22Rv1 (cell line): Measurements from ENCODE around the gene SYNJ2.

Source experiments
- CTCF ChIP-seq: fragments of 450-650 bp; IDR thresholded peaks from 2 replicates; pipeline ENCODE4 v1.5.1; 2017; ENCODE audit warnings: mild to moderate bottlenecking
- ZFX ChIP-seq: fragments of 450-650 bp; IDR thresholded peaks from 2 replicates; pipeline ENCODE4 v1.6.1; 2017; ENCODE audit warnings: antibody characterized with exemption, borderline replicate concordance

- no peak for TF ChIP-seq CTCF
- TF ChIP-seq ZFX = no peak
Measured at GRCh38 chr6:158050107-158050735, 68.6 kb downstream of the SYNJ2 start.
